NB4 (cell line): Measurements from ENCODE around the gene LRIT3.

Source experiments
- DNase-seq: peaks from one replicate; pipeline ENCODE4 v3.0.0; 2010; ENCODE audit warnings: low read depth
- H3K4me3 ChIP-seq: one replicate; pipeline ENCODE4 v1.5.1; 2011; ENCODE audit warnings: mild to moderate bottlenecking, low read depth, low read length, moderate library complexity
- CTCF ChIP-seq: IDR thresholded peaks from one replicate; pipeline ENCODE4 v1.5.1; 2012; ENCODE audit warnings: low read depth, low read length
- MAX ChIP-seq: IDR thresholded peaks from 2 replicates; pipeline ENCODE4 v1.6.1; 2011; ENCODE audit warnings: low read depth, low read length
- MYC ChIP-seq: IDR thresholded peaks from 2 replicates; pipeline ENCODE4 v1.6.1; 2011; ENCODE audit warnings: low read depth, low read length
- POLR2A ChIP-seq: IDR thresholded peaks from 2 replicates; pipeline ENCODE4 v1.6.1; 2011; ENCODE audit warnings: mild to moderate bottlenecking; ENCODE audit not compliant: insufficient read length; ENCODE audit errors: extremely low read depth

The LRIT3 gene

GRCh38 chr4:109879636-109880314, 31.9 kb downstream of the LRIT3 start:
- TF ChIP-seq MYC = no peak
- TF ChIP-seq MAX = no peak
- TF ChIP-seq CTCF = no peak
- TF ChIP-seq POLR2A = no peak
- DNase-seq = no peak
- no peak overlapping the region for H3K4me3 ChIP-seq

GRCh38 chr4:109886303-109886702, 38.4 kb downstream of the LRIT3 start:
- TF ChIP-seq MAX (no peak), POLR2A (no peak), MYC (no peak), CTCF (no peak)
- no peak overlapping the region for H3K4me3 ChIP-seq
- no peak for DNase-seq

GRCh38 chr4:109887071-109887470, 39.2 kb downstream of the LRIT3 start:
- no peak overlapping the region for H3K4me3 ChIP-seq
- no peak for DNase-seq
- TF ChIP-seq MAX (no peak), MYC (no peak)

GRCh38 chr4:109890076-109890475, 42.2 kb downstream of the LRIT3 start:
- DNase-seq = no peak
- H3K4me3 ChIP-seq = no peak overlapping the region
- no peak for TF ChIP-seq CTCF
- TF ChIP-seq MAX = no peak
- no peak for TF ChIP-seq POLR2A
- TF ChIP-seq MYC = no peak

GRCh38 chr4:109902559-109903251, 54.8 kb downstream of the LRIT3 start:
- H3K4me3 ChIP-seq = no peak overlapping the region
- TF ChIP-seq MAX (no peak), MYC (no peak), CTCF (no peak), POLR2A (no peak)
- no peak for DNase-seq

DNA sequence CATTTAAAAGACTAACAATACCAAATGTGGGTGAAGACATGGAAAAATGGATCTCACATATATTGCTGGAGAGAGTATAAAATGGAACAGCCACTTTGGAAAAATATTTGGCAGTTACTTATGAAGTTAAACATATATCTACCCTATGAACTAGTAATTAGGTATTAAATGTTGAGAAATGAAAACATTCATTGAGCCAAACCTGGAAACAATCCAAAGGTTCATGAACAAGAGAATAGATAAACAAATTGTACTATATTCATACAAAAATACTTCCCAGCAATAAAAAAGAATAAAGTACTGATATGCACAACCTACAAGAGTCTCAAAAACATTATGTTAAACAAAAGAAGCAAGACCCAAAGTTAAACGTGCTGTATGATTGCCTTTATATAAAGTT, 60.8 kb downstream of the LRIT3 start:
- DNase-seq = no peak
- no peak overlapping the region for H3K4me3 ChIP-seq
- TF ChIP-seq MAX = no peak
- TF ChIP-seq CTCF = no peak
- TF ChIP-seq POLR2A = no peak
- no peak for TF ChIP-seq MYC
